OCI-M2 (cell line): ENCODE results near the gene BMP15.

ENCODE experiments used
- DNase-seq: peaks from one replicate; lab custom pipeline; 2025; ENCODE audit not compliant: unreplicated experiment; lab: John Stamatoyannopoulos, UW

The BMP15 gene

GRCh38 chrX:50910685-50911176 lies at the start of gene BMP15:
Gene BMP15 (plus strand): TSS chrX:50910735. CDS start chrX:50910784, 49 bp downstream.
- DNase-seq: no peak

DNA sequence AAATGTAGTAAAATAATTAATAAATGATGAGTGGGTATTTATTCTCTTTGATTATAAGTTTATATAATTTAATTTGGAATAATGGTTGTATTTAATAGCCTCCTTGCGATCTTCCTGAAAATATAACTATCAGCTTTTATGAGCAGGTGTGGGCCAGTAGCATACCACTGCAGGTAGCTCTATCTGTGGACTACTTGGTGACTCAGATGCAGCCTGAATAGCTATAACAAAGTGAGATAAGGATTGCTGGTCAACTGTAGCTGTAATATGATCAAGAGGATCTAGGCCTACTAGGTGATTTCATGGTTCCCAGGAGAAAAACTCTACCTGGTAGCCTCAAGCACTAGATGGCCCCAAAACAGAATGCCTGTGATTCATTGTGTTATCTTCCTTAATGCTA lies 47.1 kb upstream of the BMP15 start:
- DNase-seq: no peak

DNA sequence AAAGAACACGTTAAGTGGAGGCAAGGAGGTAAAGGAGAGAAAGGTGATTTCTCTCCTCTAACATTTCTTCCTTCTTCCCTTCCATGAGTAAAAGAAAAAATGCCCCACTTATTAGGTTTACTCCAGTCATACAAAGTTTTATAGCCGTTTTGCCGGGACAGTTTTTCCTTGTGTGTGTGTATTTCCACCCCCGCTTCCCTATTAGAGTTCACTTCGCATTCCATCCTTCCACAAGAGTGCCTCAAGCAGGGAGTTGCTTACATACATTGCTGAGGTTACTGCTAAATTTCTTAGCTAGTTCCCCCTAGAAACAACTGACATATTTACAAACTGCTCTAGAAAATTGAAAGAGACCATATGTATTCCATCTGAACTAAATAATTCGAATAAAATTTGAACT lies 45.2 kb upstream of the BMP15 start:
- DNase-seq: no peak

DNA sequence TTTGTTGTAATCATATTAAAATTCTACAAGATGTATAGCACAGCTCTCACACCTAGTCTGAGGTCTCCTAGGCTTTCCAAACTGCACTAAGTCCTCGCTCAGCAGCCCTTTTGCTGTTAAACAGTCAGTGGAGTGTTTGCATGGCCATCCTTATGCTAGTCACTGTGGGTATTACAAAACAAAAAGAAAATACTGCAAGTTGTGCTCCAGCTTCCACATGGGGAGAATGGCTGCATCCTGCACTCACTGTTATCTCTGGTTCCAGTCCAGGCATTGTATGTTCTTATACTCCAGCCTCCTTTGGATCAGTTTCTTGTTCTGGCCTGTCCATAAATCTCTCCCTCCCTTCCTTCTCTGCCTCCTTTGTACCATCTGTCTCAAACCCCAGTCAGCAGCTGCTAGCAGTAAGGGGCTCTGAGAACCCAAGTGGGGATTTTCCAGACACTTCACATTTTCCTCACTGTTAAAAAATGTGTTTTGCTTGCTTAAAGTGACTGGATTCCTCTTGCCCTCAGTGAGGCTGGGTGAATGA lies 38.5 kb upstream of the BMP15 start:
- DNase-seq: no peak

DNA sequence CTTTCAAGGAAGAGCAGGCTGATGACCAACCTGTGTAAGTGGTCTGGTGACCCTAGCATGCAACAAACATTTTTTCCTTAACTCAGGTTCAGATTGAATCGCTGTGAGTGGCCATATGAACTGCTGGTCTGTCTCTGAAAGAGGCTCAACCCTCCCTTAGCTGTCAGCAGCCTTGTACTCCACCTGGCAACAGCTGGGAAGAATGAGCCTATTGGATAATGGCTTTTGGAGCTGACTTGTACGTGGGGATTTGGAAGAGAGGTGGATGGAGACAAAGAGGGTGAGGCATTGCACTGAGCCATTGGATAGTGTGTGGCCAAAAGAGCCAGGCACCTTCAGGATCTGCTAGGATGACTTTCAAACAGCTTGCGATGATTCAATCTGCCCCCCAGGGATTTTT lies 35.7 kb upstream of the BMP15 start:
- DNase-seq: no peak

DNA sequence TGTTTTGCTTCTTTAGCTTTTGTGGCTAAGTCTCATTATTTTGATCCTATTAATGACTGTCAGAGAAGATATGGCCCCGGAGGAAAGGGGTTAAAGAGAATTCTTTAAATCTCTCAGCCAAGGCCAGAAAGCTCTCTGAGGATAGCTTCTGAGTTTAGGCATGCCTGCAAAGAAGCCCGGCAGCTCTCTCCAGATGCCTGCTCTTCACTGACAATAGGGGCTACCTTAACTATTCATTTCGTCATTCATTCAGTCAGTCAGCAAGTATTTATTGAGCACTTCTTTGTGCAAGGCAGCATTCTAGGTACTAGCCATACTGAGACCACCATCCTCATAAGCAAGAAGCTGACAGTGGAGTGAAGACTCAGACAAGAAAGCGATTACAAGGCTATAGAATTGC lies 34.0 kb upstream of the BMP15 start:
- DNase-seq: no peak

DNA sequence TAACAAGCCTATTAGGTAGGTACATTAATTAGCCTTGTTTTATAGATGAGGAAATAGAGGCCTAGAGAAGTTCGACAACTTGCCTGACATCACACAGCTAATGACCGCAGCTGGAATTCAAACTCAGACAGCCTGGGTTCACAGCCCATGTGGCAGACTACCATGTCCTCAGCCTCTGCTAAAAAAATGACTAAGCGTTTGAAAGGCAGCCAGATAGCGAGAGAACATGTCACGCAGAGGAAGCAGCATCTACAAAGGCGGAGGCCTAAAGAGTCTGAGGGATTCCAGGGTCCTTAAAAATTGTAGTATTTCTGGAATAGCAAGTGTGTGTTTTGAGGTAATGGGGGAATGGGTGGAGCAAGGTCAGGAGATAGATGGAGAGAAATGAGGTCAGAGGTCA lies 33.2 kb upstream of the BMP15 start:
- DNase-seq: no peak

DNA sequence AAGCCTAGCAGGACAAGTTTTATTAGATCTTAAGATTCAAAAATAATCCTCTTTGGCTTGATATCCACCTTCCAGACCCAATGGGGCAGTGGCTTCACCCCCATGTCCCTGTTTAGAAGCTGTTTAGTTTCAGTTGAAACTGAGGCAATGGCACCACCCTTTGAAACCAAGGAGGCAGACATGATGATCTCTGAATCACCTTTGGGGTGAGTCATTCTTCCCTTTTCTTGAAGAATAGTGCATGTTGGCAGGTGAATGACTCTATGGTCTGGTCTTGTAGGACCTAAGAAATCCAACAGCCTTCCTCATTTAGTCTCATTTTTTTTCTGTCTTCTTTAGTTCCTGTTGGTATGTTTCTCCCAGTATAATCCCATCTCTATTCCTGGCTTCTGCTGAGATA lies 29.5 kb upstream of the BMP15 start:
- DNase-seq: no peak

- no peak for DNase-seq
These were observed 21.7 kb upstream of the BMP15 start for GRCh38 chrX:50888884-50889283.

DNA sequence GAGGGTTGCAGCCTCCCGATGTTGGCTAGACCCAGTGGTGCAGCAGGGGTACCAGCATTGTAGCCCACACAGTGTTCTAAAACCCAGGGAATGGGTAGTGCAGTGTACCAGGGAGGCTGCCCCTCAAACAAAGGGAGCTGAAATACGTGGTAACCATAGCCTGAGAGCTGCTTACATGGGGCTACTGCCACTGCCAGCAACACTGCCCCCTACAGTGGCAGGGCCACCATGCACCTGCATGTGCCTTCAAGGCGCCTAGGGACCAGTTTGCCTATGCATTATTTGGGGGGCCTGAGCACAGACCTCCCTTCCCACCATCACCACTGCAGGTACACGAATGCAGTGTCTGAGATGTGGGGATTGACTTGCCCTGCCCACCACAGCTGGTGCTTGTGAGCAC lies 21.0 kb upstream of the BMP15 start:
- DNase-seq: no peak

GRCh38 chrX:50893047-50893446 lies 17.5 kb upstream of the BMP15 start:
- no peak for DNase-seq

DNA sequence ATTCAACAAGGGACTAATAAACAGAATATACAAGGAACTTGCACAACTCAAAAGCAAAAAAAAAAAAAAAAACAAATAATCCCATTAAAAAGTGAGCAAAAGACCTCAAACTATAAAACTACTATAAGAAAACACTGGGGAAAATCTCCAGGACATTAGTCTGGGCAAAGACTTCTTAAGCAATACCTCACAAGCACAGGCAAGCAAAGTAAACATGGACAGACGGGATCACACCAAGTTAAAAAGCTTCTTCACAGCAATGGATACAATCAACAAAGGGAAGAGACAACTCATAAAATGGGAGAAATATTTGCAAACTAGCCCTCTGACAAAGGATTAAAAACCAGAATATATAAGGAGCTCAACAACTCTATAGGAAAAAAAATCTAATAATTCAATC lies 17.1 kb upstream of the BMP15 start:
- no peak for DNase-seq

GRCh38 chrX:50905334-50905733 lies 5.2 kb upstream of the BMP15 start:
- no peak for DNase-seq

- no peak for DNase-seq
These were observed 3.0 kb downstream of the BMP15 start for GRCh38 chrX:50913520-50913919.

DNA sequence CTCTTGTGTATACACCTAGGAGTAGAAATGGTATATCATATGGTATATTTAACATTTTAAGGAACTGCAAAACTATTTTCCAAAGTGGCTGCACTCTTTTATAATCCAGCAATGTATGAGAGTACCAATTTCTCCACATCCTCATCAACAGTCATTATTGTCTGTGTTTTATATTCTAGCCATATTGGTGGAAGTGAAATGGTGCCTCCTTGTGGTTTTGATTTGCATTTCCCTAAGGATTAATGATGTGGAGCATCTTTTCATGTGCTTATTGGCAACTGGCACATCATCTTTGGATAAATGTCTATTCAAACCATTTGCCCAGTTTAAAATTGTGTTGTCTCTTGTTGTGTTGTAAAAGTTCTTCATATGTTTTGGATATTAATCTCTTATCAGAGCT lies 9.6 kb downstream of the BMP15 start:
- DNase-seq: no peak

DNA sequence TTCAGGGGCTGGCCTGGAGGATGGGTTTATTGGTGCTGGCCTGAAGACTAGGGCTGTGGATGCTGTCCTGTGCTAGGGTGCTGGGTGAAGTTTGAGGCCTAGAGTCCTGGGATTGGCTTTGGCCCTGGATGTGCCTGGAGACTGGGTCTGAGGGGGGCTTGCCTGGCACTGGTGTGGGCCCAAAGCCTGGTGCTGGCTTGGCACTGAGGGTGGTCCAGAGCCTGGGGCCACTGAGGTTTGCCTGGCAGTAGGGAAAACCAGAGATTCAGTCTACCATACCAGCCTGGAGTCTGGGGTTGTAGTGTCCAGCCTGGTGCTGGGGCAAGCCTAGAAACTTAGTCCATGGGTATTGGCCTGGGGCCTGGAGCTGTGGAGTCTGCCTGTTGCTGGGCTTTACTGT lies 16.6 kb downstream of the BMP15 start:
- DNase-seq: no peak

- no peak for DNase-seq
These were observed 31.1 kb downstream of the BMP15 start for GRCh38 chrX:50941638-50942037.

- no peak for DNase-seq
These were observed 31.9 kb downstream of the BMP15 start for GRCh38 chrX:50942471-50942870.

- no peak for DNase-seq
These were observed 41.9 kb downstream of the BMP15 start for GRCh38 chrX:50952406-50952805.

- no peak for DNase-seq
These were observed 43.3 kb downstream of the BMP15 start for GRCh38 chrX:50953832-50954231.

DNA sequence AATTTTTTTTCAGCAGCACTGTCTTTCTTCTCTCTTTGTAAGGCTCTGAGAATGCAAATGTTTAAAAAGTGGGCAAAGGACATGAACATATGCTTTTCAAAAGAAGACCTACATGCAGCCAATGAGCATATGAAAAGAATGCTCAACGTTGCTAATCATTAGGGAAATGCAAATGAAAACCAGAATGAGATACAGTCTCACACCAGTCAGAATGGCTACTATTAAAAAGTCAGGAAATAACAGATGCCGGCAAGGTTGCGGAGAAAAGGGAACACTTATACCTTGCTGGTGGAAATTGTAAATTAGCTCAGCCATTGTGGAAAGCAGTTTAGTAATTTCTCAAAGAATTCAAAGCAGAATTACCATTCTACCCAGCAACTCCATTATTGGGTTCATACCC lies 51.6 kb downstream of the BMP15 start:
- DNase-seq: no peak

GRCh38 chrX:50963842-50964241 lies 53.3 kb downstream of the BMP15 start:
- DNase-seq: no peak
